Erythroblast (primary cell): ENCODE results near the gene CLCF1.
A peak's percentile ranks its signal among the peaks of the same experiment; 100 is the strongest.
"Not testable (repeated sequence)": the region's sequence is repeated elsewhere in the genome, so short reads cannot be mapped to it uniquely, and the experiment has no call there.

ENCODE experiments used
- DNase-seq, 2 experiments: peaks; one replicate each; lab custom pipeline; 2025; lab: John Stamatoyannopoulos, UW
- GATA1 ChIP-seq: IDR thresholded peaks from 2 replicates; pipeline ENCODE4 v1.6.1; 2011; ENCODE audit warnings: low read depth, mild to moderate bottlenecking, control low read depth, low read length, moderate library complexity
- POLR2A ChIP-seq: IDR thresholded peaks from 2 replicates; pipeline ENCODE4 v1.6.1; 2011; ENCODE audit warnings: mild to moderate bottlenecking, low read length

The CLCF1 gene

GRCh38 chr11:67345247-67345919 is 28.0 kb downstream of the CLCF1 start:
- no peak for DNase-seq
- TF ChIP-seq POLR2A (no peak), GATA1 (no peak)

- TF ChIP-seq POLR2A (no peak), GATA1 (no peak)
- DNase-seq: no peak
Observed at GRCh38 chr11:67344264-67344663, 29.1 kb downstream of the CLCF1 start.

- DNase-seq: no peak
- TF ChIP-seq GATA1 (no peak), POLR2A (no peak)
Observed at GRCh38 chr11:67337257-67337656, 36.1 kb downstream of the CLCF1 start.

GRCh38 chr11:67332081-67332691 is 41.2 kb downstream of the CLCF1 start:
- TF ChIP-seq GATA1: no peak
- DNase-seq: no peak

- TF ChIP-seq GATA1 (no peak), POLR2A (no peak)
Observed at GRCh38 chr11:67323526-67323925, 49.9 kb downstream of the CLCF1 start.

GRCh38 chr11:67322049-67322448 is 51.3 kb downstream of the CLCF1 start:
- no peak for DNase-seq
- no peak for TF ChIP-seq GATA1
- TF ChIP-seq POLR2A: no peak

More at GRCh38 chr11:67323526-67323925, 49.9 kb downstream of the CLCF1 start:
- no peak for DNase-seq

GRCh38 chr11:67321313-67321871 is 52.0 kb downstream of the CLCF1 start:
- peak in 1 of 2 experiments; percentile 29 for DNase-seq
- TF ChIP-seq POLR2A (no peak), GATA1 (no peak)

GRCh38 chr11:67320691-67321090 is 52.7 kb downstream of the CLCF1 start:
- no peak for TF ChIP-seq GATA1
- no peak for TF ChIP-seq POLR2A
- no peak for DNase-seq

- DNase-seq: no peak
- TF ChIP-seq POLR2A (no peak), GATA1 (no peak)
Observed at GRCh38 chr11:67320011-67320410, 53.4 kb downstream of the CLCF1 start.

GRCh38 chr11:67318876-67319275 is 54.5 kb downstream of the CLCF1 start:
- DNase-seq: not testable (repeated sequence)

- no peak for DNase-seq
- no peak for TF ChIP-seq POLR2A
- TF ChIP-seq GATA1: no peak
Observed at GRCh38 chr11:67317888-67318555, 55.4 kb downstream of the CLCF1 start.

- TF ChIP-seq GATA1: no peak
- TF ChIP-seq POLR2A: peak; percentile 70
- DNase-seq: peak; percentile 96 to 99
Observed at GRCh38 chr11:67317205-67317887, 56.1 kb downstream of the CLCF1 start.

GRCh38 chr11:67316882-67317204 is 56.6 kb downstream of the CLCF1 start:
- no peak for DNase-seq
- no peak for TF ChIP-seq GATA1
- no peak for TF ChIP-seq POLR2A

GRCh38 chr11:67315325-67315909 is 58.0 kb downstream of the CLCF1 start:
- DNase-seq: no peak
- TF ChIP-seq GATA1: no peak
- TF ChIP-seq POLR2A: no peak
